ENCODE results near the gene CSNK2A1. TPM values are rescaled to one million over a fixed set of nuclear protein-coding genes. Genes with fewer than 3 reads are reported as not detected.

The CSNK2A1 gene
- total RNA-seq, 1 experiment from 2014 or later, result 229 TPM

DNA sequence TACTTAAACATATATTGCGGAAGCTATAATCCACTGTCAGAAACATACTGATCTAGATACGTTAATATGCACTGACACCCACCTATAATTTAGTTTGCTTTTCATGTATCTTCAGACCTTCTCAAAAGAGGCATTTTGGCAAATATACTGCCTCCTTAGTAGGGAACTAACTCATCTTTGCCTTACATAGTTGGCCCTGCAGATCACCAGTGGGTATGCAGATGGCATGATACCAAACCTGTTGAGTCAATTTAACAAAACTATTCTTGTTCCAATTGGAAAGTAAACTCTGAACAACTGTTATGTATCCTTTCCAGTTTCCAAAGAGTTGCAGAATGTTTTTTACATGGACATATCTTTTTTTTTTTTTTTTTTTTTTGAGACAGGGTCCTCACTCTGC lies 45.6 kb downstream of the CSNK2A1 start:
- H3K9ac ChIP-seq (ENCODE audit: extremely low read depth, insufficient read length, low read length), result no peak overlapping the region
- H2AK5ac ChIP-seq (ENCODE audit: insufficient read length, low read length), result no peak overlapping the region
- H3K18ac ChIP-seq (ENCODE audit: insufficient read length, low read depth, low read length), result no peak overlapping the region
- H3K79me1 ChIP-seq (ENCODE audit: insufficient read depth, low read depth, low read length, poor library complexity, severe bottlenecking), result no peaks in the 10 kb centered on the region
- H2BK120ac ChIP-seq (ENCODE audit: low read depth, low read length, poor library complexity, severe bottlenecking), result no peak overlapping the region
- no peaks in the 10 kb centered on the region for H3K23me2 ChIP-seq (ENCODE audit: insufficient read length, low read depth, low read length, poor library complexity, severe bottlenecking)
- H3K23ac ChIP-seq (ENCODE audit: insufficient read length, low read depth, low read length), result no peak overlapping the region
- DNase-seq, result no peak
- no peaks in the 10 kb centered on the region for H4K20me1 ChIP-seq (ENCODE audit: control insufficient read depth, insufficient read depth, insufficient read length)
- no peak overlapping the region for H3K27ac ChIP-seq (ENCODE audit: insufficient read length, low read depth, low read length)
- H2BK20ac ChIP-seq (ENCODE audit: low read depth, low read length, poor library complexity, severe bottlenecking), result no peak overlapping the region
- no peak overlapping the region for H4K91ac ChIP-seq (ENCODE audit: insufficient read length, low read depth, low read length)
- no peak overlapping the region for H3K4me2 ChIP-seq (ENCODE audit: insufficient read depth, insufficient read length, low read length)
- no peak overlapping the region for H2BK5ac ChIP-seq (ENCODE audit: insufficient read length, low read length)
- TF ChIP-seq, protein P1, sequence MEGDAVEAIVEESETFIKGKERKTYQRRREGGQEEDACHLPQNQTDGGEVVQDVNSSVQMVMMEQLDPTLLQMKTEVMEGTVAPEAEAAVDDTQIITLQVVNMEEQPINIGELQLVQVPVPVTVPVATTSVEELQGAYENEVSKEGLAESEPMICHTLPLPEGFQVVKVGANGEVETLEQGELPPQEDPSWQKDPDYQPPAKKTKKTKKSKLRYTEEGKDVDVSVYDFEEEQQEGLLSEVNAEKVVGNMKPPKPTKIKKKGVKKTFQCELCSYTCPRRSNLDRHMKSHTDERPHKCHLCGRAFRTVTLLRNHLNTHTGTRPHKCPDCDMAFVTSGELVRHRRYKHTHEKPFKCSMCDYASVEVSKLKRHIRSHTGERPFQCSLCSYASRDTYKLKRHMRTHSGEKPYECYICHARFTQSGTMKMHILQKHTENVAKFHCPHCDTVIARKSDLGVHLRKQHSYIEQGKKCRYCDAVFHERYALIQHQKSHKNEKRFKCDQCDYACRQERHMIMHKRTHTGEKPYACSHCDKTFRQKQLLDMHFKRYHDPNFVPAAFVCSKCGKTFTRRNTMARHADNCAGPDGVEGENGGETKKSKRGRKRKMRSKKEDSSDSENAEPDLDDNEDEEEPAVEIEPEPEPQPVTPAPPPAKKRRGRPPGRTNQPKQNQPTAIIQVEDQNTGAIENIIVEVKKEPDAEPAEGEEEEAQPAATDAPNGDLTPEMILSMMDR (conservative IDR thresholded peaks at IDR 0.05), result no peak
- H3K27me3 ChIP-seq (ENCODE audit: insufficient read depth, low read length), result no peaks in the 10 kb centered on the region
- H3K36me3 Mint-ChIP-seq (ENCODE audit: insufficient read depth in 1 of 3, low read depth in 3 of 3), result peaks cover 46 to 89% (median 75%) of the 10 kb centered on the region in 3 experiments; a peak in 6 of 7 replicates
- no peak overlapping the region for H3K27ac Mint-ChIP-seq
- H3T11ph ChIP-seq (ENCODE audit: low read length), result no peak overlapping the region
- H3K4me1 Mint-ChIP-seq, result no peaks in the 10 kb centered on the region
- H3K4me1 ChIP-seq (ENCODE audit: insufficient read depth, low read length), result no peaks in the 10 kb centered on the region
- no peaks in the 10 kb centered on the region for H3K27me3 Mint-ChIP-seq (ENCODE audit: low read depth)
- WGBS (ENCODE audit: extremely low coverage, insufficient read length, low lambda C conversion rate), result no CpG with 5 or more reads among the region's 2 CpGs
- no peaks in the 10 kb centered on the region; a peak in 1 of 5 replicates for H3K9me3 Mint-ChIP-seq
- H2AFZ ChIP-seq (ENCODE audit: low read length), result no peak overlapping the region
- no peak overlapping the region for H3K4ac ChIP-seq (ENCODE audit: low read depth, low read length)
- H3K4me3 Mint-ChIP-seq, result no peak overlapping the region
- no peaks in the 10 kb centered on the region for H3K79me2 ChIP-seq (ENCODE audit: insufficient read depth, low read length)
- no peak overlapping the region for H4K5ac ChIP-seq (ENCODE audit: insufficient read length, low read depth, low read length)
- no peaks in the 10 kb centered on the region for H3K9me3 ChIP-seq (ENCODE audit: control insufficient read depth, low read depth, low read length)
- H4K8ac ChIP-seq (replicated peaks; ENCODE audit: insufficient read length, low read depth, low read length), result no peak overlapping the region
- H3K14ac ChIP-seq (ENCODE audit: insufficient read depth, low read length), result no peak overlapping the region
- no peak overlapping the region for H3K56ac ChIP-seq (ENCODE audit: insufficient read length, low read depth, low read length)
- H2BK15ac ChIP-seq (ENCODE audit: low read depth, low read length), result no peak overlapping the region
- H2BK12ac ChIP-seq (ENCODE audit: insufficient read length, low read depth, low read length), result no peak overlapping the region
